Hair follicular keratinocyte (primary cell): ENCODE results near the gene NPIPA1. TPM values are rescaled to one million over a fixed set of nuclear protein-coding genes. Genes with fewer than 3 reads are reported as not detected.

ENCODE experiments used
- total RNA-seq: library from RNA; depleted of rRNA; stranded (reverse); fragments of >200 nt; gene quantifications from 2 replicates; pipeline ENCODE4 v1.2.3, GENCODE V29; 2015

NPIPA1 gene
- 17.0 and 28.3 TPM in 2 replicates for total RNA-seq

GRCh38 chr16:14937143-14937542 is at the start of gene NPIPA1:
Gene NPIPA1, plus strand, starts transcription at chr16:14937443. Its CDS starts 0 bp downstream, at chr16:14937443.

GRCh38 chr16:14974656-14975417 is 37.6 kb downstream of the NPIPA1 start, which contains the start of gene PDXDC1:
Gene PDXDC1, plus strand, starts transcription at chr16:14975026. Its CDS starts 174 bp downstream, at chr16:14975200.

Other genes with a start within 250 kb of the NPIPA1 start
- 0.23 TPM in 1 of 2 replicates, not detected in the other for gene PLA2G10, start 243.1 kb upstream of the NPIPA1 start, total RNA-seq
- gene NPIPA3, start 234.0 kb upstream of the NPIPA1 start, total RNA-seq, result 0.70 TPM in 1 of 2 replicates, not detected in the other
- gene NPIPA2, start 194.9 kb upstream of the NPIPA1 start, total RNA-seq, result not detected in 2 replicates
- 57.5 and 70.7 TPM in 2 replicates for gene NOMO1, start 103.7 kb upstream of the NPIPA1 start, total RNA-seq
- 45.0 and 47.5 TPM in 2 replicates for gene PDXDC1, start 37.6 kb downstream of the NPIPA1 start, total RNA-seq
- gene NTAN1, start 118.6 kb downstream of the NPIPA1 start, total RNA-seq, result 45.4 and 54.8 TPM in 2 replicates
- gene RRN3, start 156.8 kb downstream of the NPIPA1 start, total RNA-seq, result 27.2 and 30.8 TPM in 2 replicates